H1 (cell line): ENCODE results near the gene SLC8A1. TPM values are rescaled to one million over a fixed set of nuclear protein-coding genes. Genes with fewer than 3 reads are reported as not detected.

ENCODE experiments used
- BACH1 ChIP-seq: IDR thresholded peaks from 2 replicates; pipeline ENCODE4 v1.6.1; 2012; ENCODE audit warnings: low read length, improper control_type of control experiment
- BCL11A ChIP-seq, 2 experiments: IDR thresholded peaks; one replicate each; pipeline ENCODE4 v1.6.1; 2011; ENCODE audit warnings: low read depth in 2 of 2, low read length in 2 of 2, mild to moderate bottlenecking in 2 of 2
- BRCA1 ChIP-seq: IDR thresholded peaks from 2 replicates; pipeline ENCODE4 v1.6.1; 2012; ENCODE audit warnings: low read depth, low read length, improper control_type of control experiment
- CEBPB ChIP-seq: IDR thresholded peaks from 2 replicates; pipeline ENCODE4 v1.6.1; 2012; ENCODE audit warnings: low read depth, low read length
- CREB1 ChIP-seq: IDR thresholded peaks from 2 replicates; pipeline ENCODE4 v1.6.1; 2012; ENCODE audit warnings: inconsistent platforms
- EZH2 ChIP-seq: fragments of 200-600 bp; sonication (generic); IDR thresholded peaks from 2 replicates; pipeline ENCODE4 v1.7.1; 2012; ENCODE audit warnings: low read depth, mild to moderate bottlenecking, moderate library complexity, low read length, inconsistent platforms; ENCODE audit not compliant: severe bottlenecking
- FOSL1 ChIP-seq: IDR thresholded peaks from 2 replicates; pipeline ENCODE4 v1.6.1; 2011; ENCODE audit warnings: mild to moderate bottlenecking, low read depth, low read length, moderate library complexity; ENCODE audit not compliant: insufficient read depth
- JUN ChIP-seq: IDR thresholded peaks from 2 replicates; pipeline ENCODE4 v1.6.1; 2011; ENCODE audit warnings: low read depth, mild to moderate bottlenecking, improper control_type of control experiment, low read length
- SAP30 ChIP-seq: fragments of 300-600 bp; sonication (generic); IDR thresholded peaks from 2 replicates; pipeline ENCODE4 v1.7.1; 2012; ENCODE audit warnings: low read length, moderate library complexity, mild to moderate bottlenecking, inconsistent platforms; ENCODE audit not compliant: insufficient read depth, insufficient replicate concordance
- SIX5 ChIP-seq: IDR thresholded peaks from 2 replicates; pipeline ENCODE4 v1.6.1; 2011; ENCODE audit warnings: mild to moderate bottlenecking, low read depth, low read length
- polyA plus RNA-seq, 7 experiments: library from polyadenylated mRNA; depleted of rRNA in 3 of 7; stranded (reverse) in 5 of 7; unstranded in 2 of 7; fragments of >200 nt in 5 of 7; fragments of 200-250 nt in 2 of 7; gene quantifications; 1 replicate in 5 of 7; 2 replicates in 1 of 7; 4 replicates in 1 of 7; pipeline versions ENCODE4 v1.2.1 to v1.2.3, GENCODE V29; 2011 to 2013; ENCODE audit warnings: missing spikeins in 2 of 7, mixed read lengths in 2 of 7
- total RNA-seq: library from RNA; stranded (reverse); fragmentation: NEBNext Ultra II Directional; extraction: Animal tissue kit (Norgen Biotek cat#: 25700); gene quantifications from 2 replicates; pipeline ENCODE4 v1.2.1, GENCODE V29; 2021
- TF ChIP-seq, protein P1 (sequence below): fragments of 300-600 bp; sonication (generic); IDR thresholded peaks from 2 replicates; pipeline ENCODE4 v1.7.1; 2012; ENCODE audit warnings: low read length, moderate library complexity, mild to moderate bottlenecking, inconsistent platforms; ENCODE audit not compliant: insufficient replicate concordance
- TF ChIP-seq, protein P2 (sequence below): IDR thresholded peaks from 2 replicates; pipeline ENCODE4 v1.6.1; 2012; ENCODE audit warnings: inconsistent platforms

The SLC8A1 gene
- total and polyA plus RNA-seq, 2 of the 8 experiments (the other 6 are each of a cell fraction or from before 2014, with no cell fraction given), result 0.68 to 3.6 TPM

DNA sequence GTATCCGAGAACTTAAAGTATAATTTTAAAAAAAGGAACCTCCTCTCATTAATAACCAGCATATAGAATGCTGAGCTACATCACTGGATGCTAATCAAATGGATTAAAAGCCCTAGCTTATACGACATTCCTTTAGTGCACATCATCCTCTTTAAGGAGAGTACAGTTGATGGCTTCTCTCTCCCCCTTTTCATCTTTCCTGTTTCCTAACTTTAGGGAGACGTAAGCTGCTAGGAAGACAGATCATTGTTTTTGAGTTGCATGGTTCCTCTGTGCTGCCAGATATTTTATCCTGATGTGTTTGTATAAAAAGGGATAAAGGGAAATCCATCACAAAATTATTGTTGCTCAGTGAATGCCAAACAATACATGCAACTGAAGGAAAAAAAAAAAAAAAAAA lies 94.2 kb downstream of the SLC8A1 start (continued):
- TF ChIP-seq, protein P1, sequence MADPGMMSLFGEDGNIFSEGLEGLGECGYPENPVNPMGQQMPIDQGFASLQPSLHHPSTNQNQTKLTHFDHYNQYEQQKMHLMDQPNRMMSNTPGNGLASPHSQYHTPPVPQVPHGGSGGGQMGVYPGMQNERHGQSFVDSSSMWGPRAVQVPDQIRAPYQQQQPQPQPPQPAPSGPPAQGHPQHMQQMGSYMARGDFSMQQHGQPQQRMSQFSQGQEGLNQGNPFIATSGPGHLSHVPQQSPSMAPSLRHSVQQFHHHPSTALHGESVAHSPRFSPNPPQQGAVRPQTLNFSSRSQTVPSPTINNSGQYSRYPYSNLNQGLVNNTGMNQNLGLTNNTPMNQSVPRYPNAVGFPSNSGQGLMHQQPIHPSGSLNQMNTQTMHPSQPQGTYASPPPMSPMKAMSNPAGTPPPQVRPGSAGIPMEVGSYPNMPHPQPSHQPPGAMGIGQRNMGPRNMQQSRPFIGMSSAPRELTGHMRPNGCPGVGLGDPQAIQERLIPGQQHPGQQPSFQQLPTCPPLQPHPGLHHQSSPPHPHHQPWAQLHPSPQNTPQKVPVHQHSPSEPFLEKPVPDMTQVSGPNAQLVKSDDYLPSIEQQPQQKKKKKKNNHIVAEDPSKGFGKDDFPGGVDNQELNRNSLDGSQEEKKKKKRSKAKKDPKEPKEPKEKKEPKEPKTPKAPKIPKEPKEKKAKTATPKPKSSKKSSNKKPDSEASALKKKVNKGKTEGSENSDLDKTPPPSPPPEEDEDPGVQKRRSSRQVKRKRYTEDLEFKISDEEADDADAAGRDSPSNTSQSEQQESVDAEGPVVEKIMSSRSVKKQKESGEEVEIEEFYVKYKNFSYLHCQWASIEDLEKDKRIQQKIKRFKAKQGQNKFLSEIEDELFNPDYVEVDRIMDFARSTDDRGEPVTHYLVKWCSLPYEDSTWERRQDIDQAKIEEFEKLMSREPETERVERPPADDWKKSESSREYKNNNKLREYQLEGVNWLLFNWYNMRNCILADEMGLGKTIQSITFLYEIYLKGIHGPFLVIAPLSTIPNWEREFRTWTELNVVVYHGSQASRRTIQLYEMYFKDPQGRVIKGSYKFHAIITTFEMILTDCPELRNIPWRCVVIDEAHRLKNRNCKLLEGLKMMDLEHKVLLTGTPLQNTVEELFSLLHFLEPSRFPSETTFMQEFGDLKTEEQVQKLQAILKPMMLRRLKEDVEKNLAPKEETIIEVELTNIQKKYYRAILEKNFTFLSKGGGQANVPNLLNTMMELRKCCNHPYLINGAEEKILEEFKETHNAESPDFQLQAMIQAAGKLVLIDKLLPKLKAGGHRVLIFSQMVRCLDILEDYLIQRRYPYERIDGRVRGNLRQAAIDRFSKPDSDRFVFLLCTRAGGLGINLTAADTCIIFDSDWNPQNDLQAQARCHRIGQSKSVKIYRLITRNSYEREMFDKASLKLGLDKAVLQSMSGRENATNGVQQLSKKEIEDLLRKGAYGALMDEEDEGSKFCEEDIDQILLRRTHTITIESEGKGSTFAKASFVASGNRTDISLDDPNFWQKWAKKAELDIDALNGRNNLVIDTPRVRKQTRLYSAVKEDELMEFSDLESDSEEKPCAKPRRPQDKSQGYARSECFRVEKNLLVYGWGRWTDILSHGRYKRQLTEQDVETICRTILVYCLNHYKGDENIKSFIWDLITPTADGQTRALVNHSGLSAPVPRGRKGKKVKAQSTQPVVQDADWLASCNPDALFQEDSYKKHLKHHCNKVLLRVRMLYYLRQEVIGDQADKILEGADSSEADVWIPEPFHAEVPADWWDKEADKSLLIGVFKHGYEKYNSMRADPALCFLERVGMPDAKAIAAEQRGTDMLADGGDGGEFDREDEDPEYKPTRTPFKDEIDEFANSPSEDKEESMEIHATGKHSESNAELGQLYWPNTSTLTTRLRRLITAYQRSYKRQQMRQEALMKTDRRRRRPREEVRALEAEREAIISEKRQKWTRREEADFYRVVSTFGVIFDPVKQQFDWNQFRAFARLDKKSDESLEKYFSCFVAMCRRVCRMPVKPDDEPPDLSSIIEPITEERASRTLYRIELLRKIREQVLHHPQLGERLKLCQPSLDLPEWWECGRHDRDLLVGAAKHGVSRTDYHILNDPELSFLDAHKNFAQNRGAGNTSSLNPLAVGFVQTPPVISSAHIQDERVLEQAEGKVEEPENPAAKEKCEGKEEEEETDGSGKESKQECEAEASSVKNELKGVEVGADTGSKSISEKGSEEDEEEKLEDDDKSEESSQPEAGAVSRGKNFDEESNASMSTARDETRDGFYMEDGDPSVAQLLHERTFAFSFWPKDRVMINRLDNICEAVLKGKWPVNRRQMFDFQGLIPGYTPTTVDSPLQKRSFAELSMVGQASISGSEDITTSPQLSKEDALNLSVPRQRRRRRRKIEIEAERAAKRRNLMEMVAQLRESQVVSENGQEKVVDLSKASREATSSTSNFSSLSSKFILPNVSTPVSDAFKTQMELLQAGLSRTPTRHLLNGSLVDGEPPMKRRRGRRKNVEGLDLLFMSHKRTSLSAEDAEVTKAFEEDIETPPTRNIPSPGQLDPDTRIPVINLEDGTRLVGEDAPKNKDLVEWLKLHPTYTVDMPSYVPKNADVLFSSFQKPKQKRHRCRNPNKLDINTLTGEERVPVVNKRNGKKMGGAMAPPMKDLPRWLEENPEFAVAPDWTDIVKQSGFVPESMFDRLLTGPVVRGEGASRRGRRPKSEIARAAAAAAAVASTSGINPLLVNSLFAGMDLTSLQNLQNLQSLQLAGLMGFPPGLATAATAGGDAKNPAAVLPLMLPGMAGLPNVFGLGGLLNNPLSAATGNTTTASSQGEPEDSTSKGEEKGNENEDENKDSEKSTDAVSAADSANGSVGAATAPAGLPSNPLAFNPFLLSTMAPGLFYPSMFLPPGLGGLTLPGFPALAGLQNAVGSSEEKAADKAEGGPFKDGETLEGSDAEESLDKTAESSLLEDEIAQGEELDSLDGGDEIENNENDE, result no peak
- TF ChIP-seq SAP30 (no peak), CREB1 (no peak), BCL11A (IDR thresholded peaks at IDR 0.05; ENCODE audit: low read depth in 2 of 2, low read length in 2 of 2) (no peak), FOSL1 (no peak), JUN (no peak), SIX5 (no peak), BRCA1 (no peak), BACH1 (no peak), EZH2 (no peak), CEBPB (no peak)
- TF ChIP-seq, protein P2, sequence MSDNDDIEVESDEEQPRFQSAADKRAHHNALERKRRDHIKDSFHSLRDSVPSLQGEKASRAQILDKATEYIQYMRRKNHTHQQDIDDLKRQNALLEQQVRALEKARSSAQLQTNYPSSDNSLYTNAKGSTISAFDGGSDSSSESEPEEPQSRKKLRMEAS, result no peak
